Posterior cingulate gyrus (tissue), 11 donors: ENCODE results near the gene JPH3.

Experiments
- DNase-seq, 10 donors: peaks; one replicate each; pipeline versions ENCODE4 v3.0.0 to v3.0.0-alpha.2; 2020 to 2021; ENCODE audit warnings: mixed read lengths in 3 of 10
- intact Hi-C: fragments of 100-400 bp; cut with DNase I; formaldehyde crosslinking; loops from one replicate; pipeline ENCODE4 v1.15.1; 2023

The JPH3 gene

GRCh38 chr16:87621976-87622713 lies 19.8 kb downstream of the JPH3 start:
- peak in 2 of 10 donors; percentile 74 to 82 for DNase-seq
- intact Hi-C loops: no loop called here

DNA sequence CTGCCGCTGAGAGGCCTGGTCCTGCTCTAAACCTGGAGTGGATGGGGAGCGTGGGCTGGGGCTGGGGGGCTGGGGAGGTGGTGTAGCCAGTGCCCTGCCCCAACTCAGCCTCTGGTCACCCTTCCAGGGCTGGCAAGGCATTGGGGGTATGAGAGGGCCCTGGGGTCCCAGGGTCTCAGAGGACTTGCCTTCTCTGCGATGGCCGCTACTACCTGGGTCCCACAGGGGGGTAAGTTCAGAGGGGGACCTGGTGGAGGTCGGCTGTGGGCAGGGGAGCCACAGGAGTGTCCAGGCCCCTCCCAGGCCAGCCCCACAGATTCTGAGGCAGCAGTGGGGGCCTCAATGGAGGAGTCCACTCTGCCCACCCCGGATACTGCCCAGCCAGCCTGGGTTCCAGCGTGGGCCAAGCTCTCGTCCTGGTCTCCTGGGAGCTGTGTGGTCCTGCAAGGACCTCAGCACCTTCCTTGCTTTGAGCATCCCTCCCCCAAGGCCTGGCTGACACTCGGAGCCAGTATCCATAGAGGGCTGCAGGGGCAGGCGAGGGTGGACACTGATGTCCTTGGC lies 20.5 kb downstream of the JPH3 start:
- peak in 1 of 10 donors; percentile 75 for DNase-seq
- intact Hi-C loops: no loop called here

GRCh38 chr16:87625241-87625797 lies 23.0 kb downstream of the JPH3 start:
- intact Hi-C loops: no loop called here
- no peak for DNase-seq

DNA sequence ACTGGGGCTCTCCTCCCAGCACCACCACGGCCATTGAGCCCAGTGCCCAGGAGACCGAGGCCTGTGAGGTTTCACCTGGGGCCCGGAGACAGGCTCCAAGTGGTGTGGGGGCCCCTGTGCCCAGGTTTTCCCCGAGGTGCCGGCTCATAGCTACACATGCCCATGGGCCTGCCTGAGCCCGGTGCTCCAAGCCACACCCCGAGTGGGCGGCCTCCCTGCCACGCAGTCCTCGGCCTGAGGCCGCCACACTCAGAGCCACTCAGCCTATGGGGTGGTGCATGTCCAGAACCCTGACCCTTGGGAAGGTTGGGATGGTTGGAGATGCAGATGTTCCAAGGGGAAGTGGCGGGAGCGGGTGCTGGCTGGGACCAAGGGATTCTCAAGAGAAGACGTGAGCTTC lies 24.1 kb downstream of the JPH3 start:
- intact Hi-C loops: no loop called here
- DNase-seq: no peak

DNA sequence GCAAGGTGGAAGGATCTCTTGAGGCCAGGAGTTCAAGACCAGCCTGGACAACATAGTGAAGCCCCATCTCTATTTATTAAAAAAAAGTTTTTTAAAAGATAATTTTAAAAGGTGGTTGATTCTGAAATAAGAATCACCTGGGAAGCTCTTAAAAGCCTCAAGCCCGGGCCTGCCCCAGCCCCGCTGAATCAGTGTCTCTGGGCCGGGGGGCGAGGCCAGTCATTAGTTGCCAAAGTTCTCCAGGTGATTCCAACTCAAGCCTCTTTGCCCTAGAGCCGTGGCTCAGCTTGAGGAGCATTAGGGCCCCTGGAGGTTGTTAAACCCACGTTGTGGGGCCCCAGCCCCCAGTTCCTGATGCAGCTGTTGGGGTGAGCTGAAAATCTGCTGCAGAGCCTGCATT lies 24.6 kb downstream of the JPH3 start:
- intact Hi-C loops: no loop called here
- no peak for DNase-seq

DNA sequence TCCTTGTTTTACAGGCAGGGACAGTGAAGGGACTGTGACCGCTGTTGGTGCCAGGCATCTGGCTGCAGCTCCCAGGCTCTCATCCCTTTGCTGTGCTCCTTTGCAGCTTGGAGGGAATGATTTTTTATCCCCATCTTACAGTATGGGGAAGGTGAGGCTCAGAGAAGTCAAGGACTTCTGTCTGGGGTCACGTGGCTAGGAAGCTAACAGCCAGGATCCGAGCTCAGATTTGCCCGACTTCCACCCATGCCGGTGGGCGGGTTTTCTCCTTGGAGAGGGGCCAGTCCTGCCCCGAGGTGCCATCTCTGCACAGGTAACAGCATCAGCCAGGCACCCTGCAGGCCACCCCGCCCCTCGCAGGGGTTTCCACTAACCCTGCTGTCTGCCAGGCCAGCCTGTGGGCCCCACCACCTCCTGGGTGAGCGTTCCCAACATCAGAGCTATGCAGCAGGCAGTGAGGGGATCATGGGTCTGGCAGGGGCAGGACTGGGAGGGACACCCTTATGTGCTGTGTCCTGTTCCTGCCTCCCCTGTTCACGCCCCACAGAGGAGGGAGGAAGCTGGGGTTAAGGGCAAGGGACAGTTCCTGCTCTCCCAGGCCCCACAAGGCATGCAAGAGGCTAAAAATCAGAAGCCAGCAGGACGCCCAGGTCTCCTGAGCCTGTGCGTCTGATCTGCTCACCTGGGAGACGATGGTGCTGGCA lies 25.4 kb downstream of the JPH3 start:
- intact Hi-C loops: no loop called here
- DNase-seq: no peak

GRCh38 chr16:87628246-87628923 lies 26.1 kb downstream of the JPH3 start:
- peak in 1 of 10 donors; percentile 78 for DNase-seq
- intact Hi-C loops: no loop called here

DNA sequence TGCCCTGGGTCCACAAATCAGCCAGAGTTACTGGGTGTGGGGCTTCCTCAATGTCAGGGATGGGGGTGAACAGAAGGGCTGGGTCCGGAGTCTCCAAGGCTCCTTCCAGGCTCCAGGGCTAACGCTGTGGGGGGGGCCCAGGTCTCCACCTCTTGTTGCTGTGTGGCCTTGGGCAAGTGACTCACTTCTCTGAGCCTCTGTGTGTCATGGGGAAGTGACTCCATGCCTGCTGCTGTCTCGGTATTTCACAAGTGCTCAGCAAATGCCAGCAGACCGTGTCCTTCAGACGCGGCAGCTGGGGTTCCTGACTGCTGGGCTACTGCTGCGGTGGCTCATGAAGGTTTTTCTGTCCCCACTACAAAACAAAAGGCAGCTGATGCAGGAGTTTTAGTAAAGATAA lies 26.6 kb downstream of the JPH3 start:
- intact Hi-C loops: no loop called here
- peak in 1 of 10 donors; percentile 69 for DNase-seq

DNA sequence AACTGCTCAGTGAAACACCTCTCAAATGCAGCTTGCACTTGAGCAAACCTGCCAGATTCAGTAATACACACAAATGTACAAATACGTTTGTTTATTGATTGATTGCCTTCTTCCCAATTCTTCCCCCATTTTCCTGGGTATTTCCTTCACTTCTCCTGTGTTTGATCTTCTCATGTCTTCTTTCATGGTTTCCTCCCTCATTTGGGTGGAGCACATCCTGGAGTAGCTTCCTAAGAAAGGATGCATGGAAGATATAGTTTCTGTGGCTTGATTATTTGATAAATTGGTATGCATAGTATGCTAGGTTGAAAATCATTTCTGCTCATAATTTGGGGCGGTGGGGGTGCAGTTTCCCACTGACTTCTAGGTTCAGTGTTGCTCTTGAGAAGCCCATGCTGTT lies 28.8 kb downstream of the JPH3 start:
- intact Hi-C loops: no loop called here
- DNase-seq: no peak

- intact Hi-C loops: no loop called here
- DNase-seq: no peak
Observed at GRCh38 chr16:87634411-87634810, 32.1 kb downstream of the JPH3 start.

- peak; percentile 53 to 97 (median 78) for DNase-seq
- intact Hi-C loops: loop anchor here (2.0 kb wide), 3 partner anchors 47 to 219 kb away; no protein-coding TSS in a partner anchor
Observed at GRCh38 chr16:87635541-87636049, 33.3 kb downstream of the JPH3 start.

DNA sequence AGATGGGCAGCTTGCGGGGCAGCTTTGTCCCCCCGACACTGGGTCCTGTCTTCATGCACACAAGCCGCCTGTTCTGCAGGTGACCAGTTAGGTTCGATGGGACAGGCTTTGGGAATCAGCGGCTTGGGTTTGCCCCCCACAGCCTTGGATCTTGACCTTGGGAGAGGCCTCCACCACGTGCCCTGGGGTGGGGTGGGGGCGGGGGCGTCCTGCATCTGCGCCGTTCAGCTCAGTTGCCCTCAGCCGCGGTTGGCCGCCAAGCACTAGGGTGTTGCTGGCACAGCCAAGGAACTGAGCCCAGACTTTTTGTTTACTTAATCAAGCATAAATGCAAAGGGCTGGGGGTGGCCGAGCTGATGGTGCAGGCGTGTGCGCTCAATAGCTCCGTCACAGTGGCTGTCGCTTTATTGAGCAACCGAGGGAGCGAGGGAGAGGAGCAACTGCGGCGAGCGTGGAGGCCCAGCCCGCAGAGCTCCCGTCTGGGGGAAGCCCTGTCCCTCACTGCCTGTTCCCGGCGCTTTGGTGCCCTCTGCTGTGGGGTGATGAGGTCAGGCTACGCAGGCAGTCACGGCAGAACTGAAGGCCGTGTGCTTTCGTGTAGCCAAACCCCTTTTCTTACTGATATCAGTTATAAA lies 33.9 kb downstream of the JPH3 start:
- peak; percentile 56 to 96 (median 81) for DNase-seq
- intact Hi-C loops: loop anchor here (2.0 kb wide), 3 partner anchors 47 to 219 kb away; no protein-coding TSS in a partner anchor

DNA sequence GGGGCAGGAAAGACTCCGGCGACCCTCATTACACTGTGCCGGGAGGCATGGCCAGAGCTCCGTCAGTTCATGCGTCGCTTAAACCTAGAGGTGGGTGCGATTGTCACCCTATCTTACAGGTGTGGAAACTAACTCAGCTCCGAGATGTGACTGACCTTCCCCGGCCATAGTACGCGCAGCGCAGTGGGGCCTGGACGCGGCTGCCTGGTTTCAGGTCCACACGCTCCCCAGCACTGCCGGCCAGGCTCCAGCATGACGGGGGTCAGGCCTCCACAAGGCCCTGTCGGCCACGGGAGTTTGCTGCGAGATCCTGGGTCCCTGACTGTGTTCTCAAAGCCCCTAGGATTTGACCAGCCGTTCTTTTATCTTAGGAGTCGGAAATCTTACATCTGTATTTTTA lies 34.4 kb downstream of the JPH3 start:
- intact Hi-C loops: loop anchor here (2.0 kb wide), 3 partner anchors 48 to 220 kb away; no protein-coding TSS in a partner anchor

DNA sequence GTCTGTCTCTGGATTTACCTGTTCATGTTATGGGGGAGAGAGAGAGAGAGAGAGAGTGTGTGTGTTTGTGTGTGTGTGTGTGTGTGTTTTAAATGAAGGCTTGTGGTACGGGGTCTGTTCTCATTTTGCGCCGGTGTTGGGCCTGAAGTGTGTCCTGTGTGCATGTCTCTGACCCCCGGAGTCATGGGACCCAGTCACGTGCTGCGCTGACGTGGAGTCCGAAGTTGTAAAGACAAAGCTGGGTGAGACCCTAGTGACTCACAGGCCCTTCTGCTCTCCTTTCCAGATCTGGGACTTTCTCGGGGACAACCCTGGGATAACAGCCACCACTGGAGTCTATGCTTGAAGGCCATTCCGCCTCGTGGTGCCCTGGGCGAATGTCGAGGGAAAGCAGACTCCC lies 35.0 kb downstream of the JPH3 start:
- intact Hi-C loops: loop anchor here (2.0 kb wide), 3 partner anchors 49 to 221 kb away; no protein-coding TSS in a partner anchor
- DNase-seq: no peak

More for the DNA sequence above, 34.4 kb downstream of the JPH3 start:
- no peak for DNase-seq

DNA sequence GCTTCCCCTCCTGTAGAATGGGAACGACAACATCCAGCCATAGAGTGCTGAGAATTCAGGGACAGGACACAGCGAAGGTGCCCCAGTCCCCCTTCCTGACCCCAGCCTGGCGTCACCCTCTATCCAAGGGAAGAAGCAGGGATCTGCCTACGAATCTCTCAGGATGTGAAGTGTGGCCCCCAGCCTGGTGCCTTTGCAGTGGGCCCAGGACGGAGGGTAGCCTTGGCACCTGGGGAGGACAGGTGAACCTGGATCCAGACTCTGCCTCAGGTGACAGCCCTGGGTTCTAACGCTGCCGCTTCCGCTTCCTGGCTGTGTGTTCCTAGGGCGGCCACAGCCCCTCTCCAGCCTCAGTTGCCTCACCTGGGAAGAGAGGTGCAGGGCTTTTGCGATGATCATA lies 36.4 kb downstream of the JPH3 start:
- DNase-seq: no peak
- intact Hi-C loops: no loop called here

GRCh38 chr16:87641721-87642120 lies 39.4 kb downstream of the JPH3 start:
- intact Hi-C loops: no loop called here
- no peak for DNase-seq

DNA sequence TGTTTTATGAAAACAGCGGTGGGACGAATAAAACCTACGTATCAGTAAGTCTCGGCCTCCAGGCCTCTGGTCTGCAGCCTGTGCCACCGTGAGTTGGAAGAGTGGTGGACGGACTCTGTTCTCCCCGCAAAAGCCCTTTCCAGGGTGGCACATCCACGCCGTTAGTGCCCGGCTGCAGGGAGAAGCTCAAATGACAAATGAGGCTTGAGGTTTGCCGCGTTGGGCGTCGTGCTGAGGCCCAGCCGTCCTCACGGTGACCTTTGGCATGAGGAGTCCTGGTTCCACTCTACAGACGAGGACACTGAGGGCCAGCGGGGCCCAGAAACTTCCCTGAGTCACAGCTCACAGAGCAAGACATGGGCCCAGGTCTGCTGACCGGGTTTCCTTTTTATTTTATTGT lies 40.2 kb downstream of the JPH3 start:
- DNase-seq: peak in 1 of 10 donors; percentile 76
- intact Hi-C loops: no loop called here

- peak in 1 of 10 donors; percentile 81 for DNase-seq
- intact Hi-C loops: no loop called here
Observed at GRCh38 chr16:87644186-87644585, 41.9 kb downstream of the JPH3 start.

- intact Hi-C loops: no loop called here
- peak in 1 of 10 donors; percentile 80 for DNase-seq
Observed at GRCh38 chr16:87644596-87644995, 42.3 kb downstream of the JPH3 start.

GRCh38 chr16:87645802-87646201 lies 43.5 kb downstream of the JPH3 start:
- intact Hi-C loops: no loop called here
- no peak for DNase-seq
